Measurements from ENCODE around the gene ACOT7. TPM values are rescaled to one million over a fixed set of nuclear protein-coding genes. Genes with fewer than 3 reads are reported as not detected.
A peak's percentile ranks its signal among the peaks of the same experiment; 100 is the strongest.

The ACOT7 gene
- total and polyA plus RNA-seq, 2 experiments from 2014 or later = 167 to 169 TPM

DNA sequence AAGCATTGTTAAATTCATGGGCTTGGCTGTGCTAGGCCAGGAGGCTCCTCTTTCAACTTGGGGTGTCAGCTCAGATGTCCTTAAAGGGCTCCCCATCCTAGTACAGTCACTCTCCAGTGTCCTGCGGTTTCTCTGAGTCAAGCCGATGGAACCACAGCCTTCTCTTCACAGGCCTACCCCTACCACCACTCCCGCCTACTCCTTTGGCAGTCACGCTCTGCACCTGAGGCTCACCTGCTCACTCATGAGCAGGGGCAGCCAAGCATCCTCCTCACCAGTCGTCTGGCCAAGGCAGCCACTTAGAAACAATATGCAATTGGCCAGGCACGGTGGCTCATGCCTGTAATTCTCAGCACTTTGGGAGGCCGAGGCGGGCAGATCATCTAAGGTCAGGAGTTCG, 3.6 kb downstream of the ACOT7 start:
- Histone ChIP-seq H3K4me2 (no peak overlapping the region), H3K27ac (ENCODE audit: low read depth) (no peak overlapping the region), H2AFZ (no peak overlapping the region), H3K4me1 (ENCODE audit: insufficient read depth) (peaks cover 35% of the 10 kb centered on the region), H4K20me1 (replicated peaks; ENCODE audit: insufficient read depth) (peaks cover 16% of the 10 kb centered on the region), H3F3A (replicated peaks; ENCODE audit: low read depth) (peaks cover 21% of the 10 kb centered on the region), H3K79me2 (replicated peaks; ENCODE audit: insufficient read depth) (peaks cover 74% of the 10 kb centered on the region), H3K4me3 (no peak overlapping the region), H3K36me3 (ENCODE audit: insufficient read depth) (no peaks in the 10 kb centered on the region), H3K9me2 (ENCODE audit: insufficient read depth) (no peaks in the 10 kb centered on the region), H3K27me3 (ENCODE audit: insufficient read depth) (no peaks in the 10 kb centered on the region)
- Mint-ChIP-seq H3K27ac (peak overlapping the region; percentile 22; the same call in 1 of the 2 replicates), H3K4me3 (no peak overlapping the region), H3K36me3 (ENCODE audit: low read depth) (peaks cover 26% of the 10 kb centered on the region), H3K9me3 (peaks cover 3% of the 10 kb centered on the region; the same call in 1 of the 3 replicates), H3K27me3 (ENCODE audit: insufficient read depth, low read depth, poor library complexity) (peaks cover 24% of the 10 kb centered on the region), H3K4me1 (peaks cover 43% of the 10 kb centered on the region)
- no peak for DNase-seq (ENCODE audit: low spot score)
- TF ChIP-seq EZH2phosphoT487 (IDR thresholded peaks at IDR 0.05; ENCODE audit: unreplicated experiment) (no peak), NANOG (IDR thresholded peaks at IDR 0.05; ENCODE audit: borderline replicate concordance) (no peak)
- TF ChIP-seq, protein P1, sequence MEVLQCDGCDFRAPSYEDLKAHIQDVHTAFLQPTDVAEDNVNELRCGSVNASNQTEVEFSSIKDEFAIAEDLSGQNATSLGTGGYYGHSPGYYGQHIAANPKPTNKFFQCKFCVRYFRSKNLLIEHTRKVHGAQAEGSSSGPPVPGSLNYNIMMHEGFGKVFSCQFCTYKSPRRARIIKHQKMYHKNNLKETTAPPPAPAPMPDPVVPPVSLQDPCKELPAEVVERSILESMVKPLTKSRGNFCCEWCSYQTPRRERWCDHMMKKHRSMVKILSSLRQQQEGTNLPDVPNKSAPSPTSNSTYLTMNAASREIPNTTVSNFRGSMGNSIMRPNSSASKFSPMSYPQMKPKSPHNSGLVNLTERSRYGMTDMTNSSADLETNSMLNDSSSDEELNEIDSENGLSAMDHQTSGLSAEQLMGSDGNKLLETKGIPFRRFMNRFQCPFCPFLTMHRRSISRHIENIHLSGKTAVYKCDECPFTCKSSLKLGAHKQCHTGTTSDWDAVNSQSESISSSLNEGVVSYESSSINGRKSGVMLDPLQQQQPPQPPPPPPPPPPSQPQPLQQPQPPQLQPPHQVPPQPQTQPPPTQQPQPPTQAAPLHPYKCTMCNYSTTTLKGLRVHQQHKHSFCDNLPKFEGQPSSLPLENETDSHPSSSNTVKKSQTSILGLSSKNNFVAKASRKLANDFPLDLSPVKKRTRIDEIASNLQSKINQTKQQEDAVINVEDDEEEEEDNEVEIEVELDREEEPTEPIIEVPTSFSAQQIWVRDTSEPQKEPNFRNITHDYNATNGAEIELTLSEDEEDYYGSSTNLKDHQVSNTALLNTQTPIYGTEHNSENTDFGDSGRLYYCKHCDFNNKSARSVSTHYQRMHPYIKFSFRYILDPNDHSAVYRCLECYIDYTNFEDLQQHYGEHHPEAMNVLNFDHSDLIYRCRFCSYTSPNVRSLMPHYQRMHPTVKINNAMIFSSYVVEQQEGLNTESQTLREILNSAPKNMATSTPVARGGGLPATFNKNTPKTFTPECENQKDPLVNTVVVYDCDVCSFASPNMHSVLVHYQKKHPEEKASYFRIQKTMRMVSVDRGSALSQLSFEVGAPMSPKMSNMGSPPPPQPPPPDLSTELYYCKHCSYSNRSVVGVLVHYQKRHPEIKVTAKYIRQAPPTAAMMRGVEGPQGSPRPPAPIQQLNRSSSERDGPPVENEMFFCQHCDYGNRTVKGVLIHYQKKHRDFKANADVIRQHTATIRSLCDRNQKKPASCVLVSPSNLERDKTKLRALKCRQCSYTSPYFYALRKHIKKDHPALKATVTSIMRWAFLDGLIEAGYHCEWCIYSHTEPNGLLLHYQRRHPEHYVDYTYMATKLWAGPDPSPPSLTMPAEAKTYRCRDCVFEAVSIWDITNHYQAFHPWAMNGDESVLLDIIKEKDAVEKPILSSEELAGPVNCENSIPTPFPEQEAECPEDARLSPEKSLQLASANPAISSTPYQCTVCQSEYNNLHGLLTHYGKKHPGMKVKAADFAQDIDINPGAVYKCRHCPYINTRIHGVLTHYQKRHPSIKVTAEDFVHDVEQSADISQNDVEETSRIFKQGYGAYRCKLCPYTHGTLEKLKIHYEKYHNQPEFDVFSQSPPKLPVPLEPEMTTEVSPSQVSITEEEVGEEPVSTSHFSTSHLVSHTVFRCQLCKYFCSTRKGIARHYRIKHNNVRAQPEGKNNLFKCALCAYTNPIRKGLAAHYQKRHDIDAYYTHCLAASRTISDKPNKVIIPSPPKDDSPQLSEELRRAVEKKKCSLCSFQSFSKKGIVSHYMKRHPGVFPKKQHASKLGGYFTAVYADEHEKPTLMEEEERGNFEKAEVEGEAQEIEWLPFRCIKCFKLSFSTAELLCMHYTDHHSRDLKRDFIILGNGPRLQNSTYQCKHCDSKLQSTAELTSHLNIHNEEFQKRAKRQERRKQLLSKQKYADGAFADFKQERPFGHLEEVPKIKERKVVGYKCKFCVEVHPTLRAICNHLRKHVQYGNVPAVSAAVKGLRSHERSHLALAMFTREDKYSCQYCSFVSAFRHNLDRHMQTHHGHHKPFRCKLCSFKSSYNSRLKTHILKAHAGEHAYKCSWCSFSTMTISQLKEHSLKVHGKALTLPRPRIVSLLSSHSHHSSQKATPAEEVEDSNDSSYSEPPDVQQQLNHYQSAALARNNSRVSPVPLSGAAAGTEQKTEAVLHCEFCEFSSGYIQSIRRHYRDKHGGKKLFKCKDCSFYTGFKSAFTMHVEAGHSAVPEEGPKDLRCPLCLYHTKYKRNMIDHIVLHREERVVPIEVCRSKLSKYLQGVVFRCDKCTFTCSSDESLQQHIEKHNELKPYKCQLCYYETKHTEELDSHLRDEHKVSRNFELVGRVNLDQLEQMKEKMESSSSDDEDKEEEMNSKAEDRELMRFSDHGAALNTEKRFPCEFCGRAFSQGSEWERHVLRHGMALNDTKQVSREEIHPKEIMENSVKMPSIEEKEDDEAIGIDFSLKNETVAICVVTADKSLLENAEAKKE (CRISPR knock-in tag; IDR thresholded peaks at IDR 0.05) = no peak
- ATAC-seq = no peak

DNA sequence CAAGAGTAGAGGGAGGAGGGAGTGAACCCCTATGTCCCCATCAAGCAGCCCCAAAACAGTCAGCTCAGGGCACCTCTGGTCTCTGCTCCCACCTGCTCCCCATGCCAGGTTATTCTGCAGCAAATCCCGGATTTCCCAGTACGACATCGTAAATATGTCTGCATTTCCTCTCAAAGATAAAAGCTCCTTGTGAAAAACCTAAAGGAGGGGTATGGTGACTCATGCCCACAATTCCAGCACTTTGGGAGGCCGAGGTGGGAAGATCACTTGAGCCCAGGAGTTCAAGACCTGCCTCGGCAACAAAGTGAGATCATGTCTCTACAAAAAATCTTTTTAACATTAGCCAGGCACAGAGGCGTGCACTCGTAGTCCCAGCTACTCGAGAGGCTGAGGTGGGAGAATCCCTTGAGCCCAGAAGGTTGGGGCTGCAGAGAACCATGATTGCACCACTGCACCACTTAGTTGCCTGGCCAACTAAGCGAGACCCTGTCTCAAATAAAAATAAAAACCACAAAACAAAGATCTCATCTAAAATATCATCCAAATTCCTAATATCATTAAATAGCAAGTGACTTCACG, 7.1 kb downstream of the ACOT7 start:
- Histone ChIP-seq H3K9me2 (ENCODE audit: insufficient read depth) (no peaks in the 10 kb centered on the region), H3K4me1 (ENCODE audit: insufficient read depth) (peaks cover 33% of the 10 kb centered on the region), H3K36me3 (ENCODE audit: insufficient read depth) (no peaks in the 10 kb centered on the region; the same call in 1 of the 2 replicates), H3K79me2 (replicated peaks; ENCODE audit: insufficient read depth) (peaks cover 96% of the 10 kb centered on the region), H3K4me3 (peak overlapping the region; percentile 18; the same call in 1 of the 2 replicates), H2AFZ (no peak overlapping the region), H3F3A (replicated peaks; ENCODE audit: low read depth) (peaks cover 12% of the 10 kb centered on the region), H3K4me2 (peak overlapping the region; percentile 76), H3K27ac (ENCODE audit: low read depth) (peak overlapping the region; percentile 83), H4K20me1 (replicated peaks; ENCODE audit: insufficient read depth) (peaks cover 18% of the 10 kb centered on the region), H3K27me3 (ENCODE audit: insufficient read depth) (no peaks in the 10 kb centered on the region)
- peaks cover 21% of the 10 kb centered on the region for H3K27me3 Mint-ChIP-seq (ENCODE audit: insufficient read depth, low read depth, poor library complexity)
- ATAC-seq (no peak), DNase-seq (ENCODE audit: low spot score) (no peak)
- peaks cover 32% of the 10 kb centered on the region for H3K4me1 Mint-ChIP-seq
- H3K9me3 Mint-ChIP-seq = no peaks in the 10 kb centered on the region; the same call in 2 of the 3 replicates
- H3K27ac Mint-ChIP-seq = peak overlapping the region; percentile 100
- peaks cover 28% of the 10 kb centered on the region for H3K36me3 Mint-ChIP-seq (ENCODE audit: low read depth)
- peak overlapping the region; percentile 67; the same call in 2 of the 3 replicates for H3K4me3 Mint-ChIP-seq
- no peak for TF ChIP-seq EZH2 (IDR thresholded peaks at IDR 0.05; ENCODE audit: low read depth, unreplicated experiment)
- TF ChIP-seq, protein P1 (CRISPR knock-in tag; IDR thresholded peaks at IDR 0.05) = no peak
- TF ChIP-seq EZH2phosphoT487 (IDR thresholded peaks at IDR 0.05; ENCODE audit: unreplicated experiment) = no peak

Data from GM23338 (cell line).